ENCODE results near the gene PRKG1.

DNA sequence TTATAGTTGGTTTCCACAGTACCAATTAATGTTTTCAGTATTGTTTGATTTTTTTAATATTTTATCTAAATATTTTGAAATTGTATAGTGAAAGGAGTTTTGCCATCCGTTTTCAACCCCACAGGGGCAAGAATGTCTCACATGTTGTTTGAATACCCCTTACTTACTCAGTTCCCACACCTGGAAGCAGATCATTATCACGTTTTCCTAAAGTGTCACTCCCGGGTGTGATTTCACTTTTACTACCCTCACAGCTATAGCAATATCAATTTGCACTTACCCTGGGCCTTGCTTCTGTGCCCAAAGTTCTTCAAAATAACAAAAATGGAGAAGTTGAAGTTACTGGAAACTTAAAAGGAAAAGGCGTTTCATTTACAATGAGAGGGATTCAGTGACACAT is 397.0 kb downstream of the PRKG1 start:
- TF ChIP-seq POLR2AphosphoS5 (IDR thresholded peaks at IDR 0.05; ENCODE audit: low read depth, low read length) (no peak), HDAC2 (IDR thresholded peaks at IDR 0.05; ENCODE audit: borderline replicate concordance in 1 of 2, low read depth in 2 of 2, low read length in 2 of 2) (no peak), POLR2A (IDR thresholded peaks at IDR 0.05; ENCODE audit: control extremely low read depth in 1 of 2, low read depth in 2 of 2, low read length in 2 of 2) (no peak), RAD21 (IDR thresholded peaks at IDR 0.05 in 1 of 2, conservative IDR thresholded peaks at IDR 0.05 in 1 of 2; ENCODE audit: low read depth in 2 of 2, low read length in 2 of 2) (no peak), BRCA1 (IDR thresholded peaks at IDR 0.05; ENCODE audit: low read depth, low read length) (no peak), JUND (IDR thresholded peaks at IDR 0.05; ENCODE audit: low read length) (no peak), TEAD4 (IDR thresholded peaks at IDR 0.05; ENCODE audit: low read depth, low read length) (no peak), RNF2 (IDR thresholded peaks at IDR 0.05; ENCODE audit: borderline replicate concordance, low read depth, low read length, missing control alignments, poor library complexity, severe bottlenecking) (no peak)
- TF ChIP-seq, protein P1, sequence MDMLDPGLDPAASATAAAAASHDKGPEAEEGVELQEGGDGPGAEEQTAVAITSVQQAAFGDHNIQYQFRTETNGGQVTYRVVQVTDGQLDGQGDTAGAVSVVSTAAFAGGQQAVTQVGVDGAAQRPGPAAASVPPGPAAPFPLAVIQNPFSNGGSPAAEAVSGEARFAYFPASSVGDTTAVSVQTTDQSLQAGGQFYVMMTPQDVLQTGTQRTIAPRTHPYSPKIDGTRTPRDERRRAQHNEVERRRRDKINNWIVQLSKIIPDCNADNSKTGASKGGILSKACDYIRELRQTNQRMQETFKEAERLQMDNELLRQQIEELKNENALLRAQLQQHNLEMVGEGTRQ (IDR thresholded peaks at IDR 0.05; ENCODE audit: low read length) = no peak
- TF ChIP-seq, protein P2, sequence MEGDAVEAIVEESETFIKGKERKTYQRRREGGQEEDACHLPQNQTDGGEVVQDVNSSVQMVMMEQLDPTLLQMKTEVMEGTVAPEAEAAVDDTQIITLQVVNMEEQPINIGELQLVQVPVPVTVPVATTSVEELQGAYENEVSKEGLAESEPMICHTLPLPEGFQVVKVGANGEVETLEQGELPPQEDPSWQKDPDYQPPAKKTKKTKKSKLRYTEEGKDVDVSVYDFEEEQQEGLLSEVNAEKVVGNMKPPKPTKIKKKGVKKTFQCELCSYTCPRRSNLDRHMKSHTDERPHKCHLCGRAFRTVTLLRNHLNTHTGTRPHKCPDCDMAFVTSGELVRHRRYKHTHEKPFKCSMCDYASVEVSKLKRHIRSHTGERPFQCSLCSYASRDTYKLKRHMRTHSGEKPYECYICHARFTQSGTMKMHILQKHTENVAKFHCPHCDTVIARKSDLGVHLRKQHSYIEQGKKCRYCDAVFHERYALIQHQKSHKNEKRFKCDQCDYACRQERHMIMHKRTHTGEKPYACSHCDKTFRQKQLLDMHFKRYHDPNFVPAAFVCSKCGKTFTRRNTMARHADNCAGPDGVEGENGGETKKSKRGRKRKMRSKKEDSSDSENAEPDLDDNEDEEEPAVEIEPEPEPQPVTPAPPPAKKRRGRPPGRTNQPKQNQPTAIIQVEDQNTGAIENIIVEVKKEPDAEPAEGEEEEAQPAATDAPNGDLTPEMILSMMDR (IDR thresholded peaks at IDR 0.05; ENCODE audit: control extremely low read depth in 1 of 3, insufficient read depth in 1 of 3, low read depth in 1 of 3, low read length in 3 of 3) = no peak
- TF ChIP-seq, protein P3, sequence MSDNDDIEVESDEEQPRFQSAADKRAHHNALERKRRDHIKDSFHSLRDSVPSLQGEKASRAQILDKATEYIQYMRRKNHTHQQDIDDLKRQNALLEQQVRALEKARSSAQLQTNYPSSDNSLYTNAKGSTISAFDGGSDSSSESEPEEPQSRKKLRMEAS (IDR thresholded peaks at IDR 0.05) = no peak
- TF ChIP-seq, protein P4, sequence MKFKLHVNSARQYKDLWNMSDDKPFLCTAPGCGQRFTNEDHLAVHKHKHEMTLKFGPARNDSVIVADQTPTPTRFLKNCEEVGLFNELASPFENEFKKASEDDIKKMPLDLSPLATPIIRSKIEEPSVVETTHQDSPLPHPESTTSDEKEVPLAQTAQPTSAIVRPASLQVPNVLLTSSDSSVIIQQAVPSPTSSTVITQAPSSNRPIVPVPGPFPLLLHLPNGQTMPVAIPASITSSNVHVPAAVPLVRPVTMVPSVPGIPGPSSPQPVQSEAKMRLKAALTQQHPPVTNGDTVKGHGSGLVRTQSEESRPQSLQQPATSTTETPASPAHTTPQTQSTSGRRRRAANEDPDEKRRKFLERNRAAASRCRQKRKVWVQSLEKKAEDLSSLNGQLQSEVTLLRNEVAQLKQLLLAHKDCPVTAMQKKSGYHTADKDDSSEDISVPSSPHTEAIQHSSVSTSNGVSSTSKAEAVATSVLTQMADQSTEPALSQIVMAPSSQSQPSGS (IDR thresholded peaks at IDR 0.05; ENCODE audit: low read length) = no peak

All from H1 (cell line).